ENCODE results near the gene RRP36. TPM values are rescaled to one million over a fixed set of nuclear protein-coding genes. Genes with fewer than 3 reads are reported as not detected.

RRP36 gene
- total and polyA plus RNA-seq, 2 donors = 50.1 to 64.6 TPM

GRCh38 chr6:43060755-43061633 lies 39.6 kb downstream of the RRP36 start:
- Histone ChIP-seq H3K27ac (ENCODE audit: low read depth in 1 of 2, low read length in 1 of 2) (no peak overlapping the region), H3K4me1 (ENCODE audit: control insufficient read depth in 2 of 2, insufficient read depth in 2 of 2, low read length in 2 of 2) (peaks cover 14 to 23% of the 10 kb centered on the region in 2 donors), H3K9me3 (ENCODE audit: control insufficient read depth in 2 of 2, insufficient read depth in 1 of 2, low read length in 1 of 2) (no peaks in the 10 kb centered on the region), H3K27me3 (ENCODE audit: control insufficient read depth in 2 of 2, insufficient read depth in 1 of 2, low read length in 1 of 2) (no peaks in the 10 kb centered on the region), H3K36me3 (ENCODE audit: control insufficient read depth in 2 of 2, insufficient read depth in 2 of 2, low read length in 1 of 2) (peaks cover 30 to 36% of the 10 kb centered on the region in 2 donors), H3K4me3 (ENCODE audit: low read length in 2 of 2) (peak overlapping the region in 1 of 2 donors; percentile 71)
- DNase-seq (ENCODE audit: low read depth in 6 of 9, low spot score in 9 of 9) = no peak
- 96% methylated on average over 12 of the region's 12 CpGs for WGBS

- Histone ChIP-seq H3K36me3 (ENCODE audit: control insufficient read depth in 2 of 2, insufficient read depth in 2 of 2, low read length in 1 of 2) (peaks cover 32 to 33% of the 10 kb centered on the region in 2 donors), H3K27ac (ENCODE audit: low read depth in 1 of 2, low read length in 1 of 2) (no peak overlapping the region), H3K27me3 (ENCODE audit: control insufficient read depth in 2 of 2, insufficient read depth in 1 of 2, low read length in 1 of 2) (no peaks in the 10 kb centered on the region), H3K4me1 (ENCODE audit: control insufficient read depth in 2 of 2, insufficient read depth in 2 of 2, low read length in 2 of 2) (peaks cover 14 to 23% of the 10 kb centered on the region in 2 donors), H3K9me3 (ENCODE audit: control insufficient read depth in 2 of 2, insufficient read depth in 1 of 2, low read length in 1 of 2) (no peaks in the 10 kb centered on the region), H3K4me3 (ENCODE audit: low read length in 2 of 2) (no peak overlapping the region)
- whole genome bisulfite sequencing = 95% methylated on average over 2 of the region's 2 CpGs
- no peak for DNase-seq (ENCODE audit: low read depth in 6 of 9, low spot score in 9 of 9)
Measured at GRCh38 chr6:43061861-43062260, 40.4 kb downstream of the RRP36 start.

- Histone ChIP-seq H3K4me1 (ENCODE audit: control insufficient read depth in 2 of 2, insufficient read depth in 2 of 2, low read length in 2 of 2) (peaks cover 14 to 23% of the 10 kb centered on the region in 2 donors), H3K27me3 (ENCODE audit: control insufficient read depth in 2 of 2, insufficient read depth in 1 of 2, low read length in 1 of 2) (no peaks in the 10 kb centered on the region), H3K27ac (ENCODE audit: low read depth in 1 of 2, low read length in 1 of 2) (no peak overlapping the region), H3K9me3 (ENCODE audit: control insufficient read depth in 2 of 2, insufficient read depth in 1 of 2, low read length in 1 of 2) (no peaks in the 10 kb centered on the region), H3K36me3 (ENCODE audit: control insufficient read depth in 2 of 2, insufficient read depth in 2 of 2, low read length in 1 of 2) (peaks cover 25 to 28% of the 10 kb centered on the region in 2 donors), H3K4me3 (ENCODE audit: low read length in 2 of 2) (no peak overlapping the region)
- WGBS = 98% methylated on average over 12 of the region's 12 CpGs
- no peak for DNase-seq (ENCODE audit: low read depth in 6 of 9, low spot score in 9 of 9)
Measured at GRCh38 chr6:43062818-43063217, 41.4 kb downstream of the RRP36 start.

- H3K4me1 ChIP-seq (ENCODE audit: control insufficient read depth in 2 of 2, insufficient read depth in 2 of 2, low read length in 2 of 2) = peaks cover 4 to 37% of the 10 kb centered on the region in 2 donors
- peaks cover 26 to 39% of the 10 kb centered on the region in 2 donors for H3K36me3 ChIP-seq (ENCODE audit: control insufficient read depth in 2 of 2, insufficient read depth in 2 of 2, low read length in 1 of 2)
- H3K27ac ChIP-seq (ENCODE audit: low read depth in 1 of 2, low read length in 1 of 2) = peak overlapping the region in 1 of 2 donors; percentile 52
- no peaks in the 10 kb centered on the region for H3K9me3 ChIP-seq (ENCODE audit: control insufficient read depth in 2 of 2, insufficient read depth in 1 of 2, low read length in 1 of 2)
- 73% methylated on average over 6 of the region's 6 CpGs for WGBS
- DNase-seq (ENCODE audit: low read depth in 6 of 9, low spot score in 9 of 9) = peak; percentile 47 to 91 (median 71)
- H3K4me3 ChIP-seq (ENCODE audit: low read length in 2 of 2) = peak overlapping the region in 1 of 2 donors; percentile 11
- H3K27me3 ChIP-seq (ENCODE audit: control insufficient read depth in 2 of 2, insufficient read depth in 1 of 2, low read length in 1 of 2) = no peaks in the 10 kb centered on the region
Measured at GRCh38 chr6:43070028-43070632, 48.7 kb downstream of the RRP36 start.

- Histone ChIP-seq H3K4me1 (ENCODE audit: control insufficient read depth in 2 of 2, insufficient read depth in 2 of 2, low read length in 2 of 2) (peaks cover 18 to 68% of the 10 kb centered on the region in 2 donors), H3K4me3 (ENCODE audit: low read length in 2 of 2) (no peak overlapping the region), H3K9me3 (ENCODE audit: control insufficient read depth in 2 of 2, insufficient read depth in 1 of 2, low read length in 1 of 2) (no peaks in the 10 kb centered on the region), H3K27me3 (ENCODE audit: control insufficient read depth in 2 of 2, insufficient read depth in 1 of 2, low read length in 1 of 2) (peaks cover 0 to 2% of the 10 kb centered on the region in 2 donors), H3K36me3 (ENCODE audit: control insufficient read depth in 2 of 2, insufficient read depth in 2 of 2, low read length in 1 of 2) (peaks cover 14 to 23% of the 10 kb centered on the region in 2 donors), H3K27ac (ENCODE audit: low read depth in 1 of 2, low read length in 1 of 2) (peak overlapping the region; percentile 53 to 87)
- 90% methylated on average over 6 of the region's 6 CpGs for WGBS
- no peak for DNase-seq (ENCODE audit: low read depth in 6 of 9, low spot score in 9 of 9)
Measured at GRCh38 chr6:43074847-43075669, 53.6 kb downstream of the RRP36 start.

GRCh38 chr6:43075670-43076463 lies 54.4 kb downstream of the RRP36 start, which contains the start of gene PTK7:
PTK7 (plus strand) TSS chr6:43076314; CDS start chr6:43076489, 175 bp downstream.
- H3K4me1 ChIP-seq (ENCODE audit: control insufficient read depth in 2 of 2, insufficient read depth in 2 of 2, low read length in 2 of 2) = peaks cover 15 to 60% of the 10 kb centered on the region in 2 donors
- H3K4me3 ChIP-seq (ENCODE audit: low read length in 2 of 2) = peak within 1 kb of the TSS; percentile 92 to 96
- WGBS = 6% methylated on average over 60 of the region's 60 CpGs
- H3K9me3 ChIP-seq (ENCODE audit: control insufficient read depth in 2 of 2, insufficient read depth in 1 of 2, low read length in 1 of 2) = no peaks in the 10 kb centered on the region
- peak within 1 kb of the TSS; percentile 71 to 87 for H3K27ac ChIP-seq (ENCODE audit: low read depth in 1 of 2, low read length in 1 of 2)
- H3K36me3 ChIP-seq (ENCODE audit: control insufficient read depth in 2 of 2, insufficient read depth in 2 of 2, low read length in 1 of 2) = peaks cover 14 to 17% of the 10 kb centered on the region in 2 donors
- peak in 7 of 9 donors; percentile 67 to 89 (median 77) for DNase-seq (ENCODE audit: low read depth in 6 of 9, low spot score in 9 of 9)
- peaks cover 0 to 2% of the 10 kb centered on the region in 2 donors for H3K27me3 ChIP-seq (ENCODE audit: control insufficient read depth in 2 of 2, insufficient read depth in 1 of 2, low read length in 1 of 2)

GRCh38 chr6:43076464-43077332 lies 55.3 kb downstream of the RRP36 start:
- peaks cover 0 to 2% of the 10 kb centered on the region in 2 donors for H3K27me3 ChIP-seq (ENCODE audit: control insufficient read depth in 2 of 2, insufficient read depth in 1 of 2, low read length in 1 of 2)
- peak overlapping the region; percentile 92 to 96 for H3K4me3 ChIP-seq (ENCODE audit: low read length in 2 of 2)
- no peaks in the 10 kb centered on the region for H3K9me3 ChIP-seq (ENCODE audit: control insufficient read depth in 2 of 2, insufficient read depth in 1 of 2, low read length in 1 of 2)
- DNase-seq (ENCODE audit: low read depth in 6 of 9, low spot score in 9 of 9) = peak in 2 of 9 donors; percentile 39 to 47
- H3K36me3 ChIP-seq (ENCODE audit: control insufficient read depth in 2 of 2, insufficient read depth in 2 of 2, low read length in 1 of 2) = peaks cover 12 to 14% of the 10 kb centered on the region in 2 donors
- peak overlapping the region; percentile 71 to 86 for H3K27ac ChIP-seq (ENCODE audit: low read depth in 1 of 2, low read length in 1 of 2)
- 1% methylated on average over 72 of the region's 72 CpGs for WGBS
- H3K4me1 ChIP-seq (ENCODE audit: control insufficient read depth in 2 of 2, insufficient read depth in 2 of 2, low read length in 2 of 2) = peaks cover 16 to 56% of the 10 kb centered on the region in 2 donors

All from thymus (tissue), 11 donors.